ENCODE measurements around the gene PGGT1B. TPM values are rescaled to one million over a fixed set of nuclear protein-coding genes. Genes with fewer than 3 reads are reported as not detected.

The PGGT1B gene
- total and polyA plus RNA-seq, 7 experiments from 2014 or later = 10.3 to 49.1 (median 40.4) TPM

DNA sequence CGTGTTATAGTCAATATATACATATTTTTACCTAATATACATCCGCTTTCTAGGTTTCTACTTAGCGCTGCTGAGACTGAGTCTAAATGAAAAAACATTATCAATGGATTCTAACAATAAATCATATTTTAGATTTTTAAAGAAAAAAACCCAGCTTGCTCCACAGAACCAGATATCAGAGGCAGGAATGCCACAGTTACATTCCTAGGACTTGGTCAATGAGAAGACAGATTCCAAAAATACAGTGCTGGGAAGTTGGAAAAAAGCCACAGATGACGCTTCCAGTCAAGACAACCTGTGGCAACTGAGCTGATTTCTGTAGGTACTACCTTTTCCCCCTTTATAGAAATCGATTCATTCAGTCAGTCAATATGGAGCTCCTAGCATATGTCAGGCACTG is 34.4 kb upstream of the PGGT1B start:
- DNase-seq (no peak), ATAC-seq (no peak)
- no peak overlapping the region for H3K27ac Mint-ChIP-seq
- ChIA-PET POLR2A (interaction anchor here (0.6 to 3.0 kb wide), 4 partner anchors 23 to 570 kb away, joined by 3 to 26 read pairs (median 6); partner anchors contain the start of genes FEM1C and PGGT1B), CTCF (interaction anchor here (0.5 to 0.8 kb wide), 3 partner anchors 15 to 286 kb away, joined by 3 to 6 read pairs (median 4); no protein-coding TSS in a partner anchor)
- H3K9me3 Mint-ChIP-seq = peaks cover 0 to 11% (median 3%) of the 10 kb centered on the region in 11 donors
- peaks cover 0 to 67% (median 4%) of the 10 kb centered on the region in 5 donors for H3K27me3 Mint-ChIP-seq
- H3K36me3 Mint-ChIP-seq = peaks cover 0 to 7% (median 3%) of the 10 kb centered on the region in 5 donors
- peak overlapping the region in 9 of 10 donors; percentile 37 to 91 (median 58) for H3K4me3 Mint-ChIP-seq
- intact Hi-C loops (cut with micrococcal nuclease) = loop anchor here (2.0 to 5.0 kb wide), 4 partner anchors 34 to 1780 kb away; partner anchors contain the start of genes COMMD10 (in 1 of the 2), PGGT1B (in 1 of the 2) and TRIM36 (in 1 of the 2)
- peaks cover 8 to 10% of the 10 kb centered on the region in 2 donors for H3K4me1 ChIP-seq (ENCODE audit: control insufficient read depth in 2 of 2, insufficient read depth in 2 of 2, low read length in 2 of 2)
- peaks cover 0 to 3% (median 0%) of the 10 kb centered on the region in 3 experiments for H3K36me3 ChIP-seq (ENCODE audit: control insufficient read depth in 2 of 3, insufficient read depth in 3 of 3, low read length in 3 of 3)
- peaks cover 5 to 18% (median 13%) of the 10 kb centered on the region in 7 donors for H3K4me1 Mint-ChIP-seq
- H3K9me3 ChIP-seq (ENCODE audit: control insufficient read depth in 2 of 3, low read length in 3 of 3) = no peaks in the 10 kb centered on the region
- no peak overlapping the region for H3K27ac ChIP-seq (ENCODE audit: low read depth, low read length)
- no peaks in the 10 kb centered on the region for H3K27me3 ChIP-seq (ENCODE audit: control insufficient read depth in 2 of 2, insufficient read depth in 2 of 2, low read length in 2 of 2)
- no peak overlapping the region for H3K4me3 ChIP-seq (ENCODE audit: low read length)

GRCh38 chr5:115296124-115297022 is 33.7 kb upstream of the PGGT1B start, which contains the start of gene CCDC112:
Gene CCDC112, minus strand, starts transcription at chr5:115296654. Its CDS starts 111 bp downstream, at chr5:115296543.
- peaks cover 0 to 11% (median 5%) of the 10 kb centered on the region in 5 donors for H3K36me3 Mint-ChIP-seq
- Histone ChIP-seq H3K36me3 (ENCODE audit: control insufficient read depth in 2 of 3, insufficient read depth in 3 of 3, low read length in 3 of 3) (peaks cover 0 to 3% (median 0%) of the 10 kb centered on the region in 3 experiments), H3K4me3 (ENCODE audit: low read length) (peak within 1 kb of the TSS; percentile 56), H3K4me1 (ENCODE audit: control insufficient read depth in 2 of 2, insufficient read depth in 2 of 2, low read length in 2 of 2) (peaks cover 8 to 10% of the 10 kb centered on the region in 2 donors), H3K27ac (ENCODE audit: low read depth, low read length) (peak within 1 kb of the TSS; percentile 47), H3K27me3 (ENCODE audit: control insufficient read depth in 2 of 2, insufficient read depth in 2 of 2, low read length in 2 of 2) (no peaks in the 10 kb centered on the region), H3K9me3 (ENCODE audit: control insufficient read depth in 2 of 3, low read length in 3 of 3) (no peaks in the 10 kb centered on the region)
- peak within 1 kb of the TSS in 8 of 9 donors; percentile 29 to 80 (median 69) for H3K27ac Mint-ChIP-seq
- intact Hi-C loops (cut with micrococcal nuclease) = loop anchor here (1.0 to 5.0 kb wide), 10 partner anchors 34 to 1779 kb away; partner anchors contain the start of genes AP3S1 (in 2 of the 2), ATG12 (in 2 of the 2), COMMD10 (in 2 of the 2) and FEM1C (in 2 of the 2)
- peaks cover 0 to 69% (median 3%) of the 10 kb centered on the region in 5 donors for H3K27me3 Mint-ChIP-seq
- H3K4me1 Mint-ChIP-seq = peaks cover 5 to 18% (median 13%) of the 10 kb centered on the region in 7 donors
- POLR2A ChIA-PET = interaction anchor here (0.6 to 3.0 kb wide), 6 partner anchors 23 to 570 kb away, joined by 3 to 26 read pairs (median 5); partner anchors contain the start of genes AP3S1, ATG12, FEM1C and PGGT1B
- DNase-seq (peak; percentile 49 to 71 (median 67)), ATAC-seq (peak; percentile 83)
- CTCF ChIA-PET = interaction anchor here (0.5 to 1.2 kb wide), 4 partner anchors 13 to 287 kb away, joined by 3 to 6 read pairs (median 4); no protein-coding TSS in a partner anchor
- H3K9me3 Mint-ChIP-seq = peaks cover 0 to 17% (median 5%) of the 10 kb centered on the region in 11 donors
- H3K4me3 Mint-ChIP-seq = peak within 1 kb of the TSS; percentile 77 to 92 (median 89)

DNA sequence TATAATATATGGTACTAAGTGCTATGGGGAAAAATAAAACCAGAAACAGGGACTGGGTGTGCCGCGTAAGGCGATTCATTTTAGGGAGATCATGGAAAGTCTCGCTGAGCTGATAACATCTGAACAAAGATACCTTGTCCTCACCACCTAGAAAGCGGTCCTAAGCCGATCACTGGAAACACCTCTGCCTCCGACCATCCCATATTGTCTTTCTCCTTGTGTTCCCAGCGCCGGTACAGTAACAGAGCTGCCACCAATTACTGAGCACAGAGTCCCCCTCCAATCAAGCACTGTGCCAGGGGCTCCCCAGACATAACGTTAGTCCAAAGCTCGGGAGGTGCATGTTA is 33.1 kb upstream of the PGGT1B start:
- Histone ChIP-seq H3K4me1 (ENCODE audit: control insufficient read depth in 2 of 2, insufficient read depth in 2 of 2, low read length in 2 of 2) (peaks cover 8 to 10% of the 10 kb centered on the region in 2 donors), H3K9me3 (ENCODE audit: control insufficient read depth in 2 of 3, low read length in 3 of 3) (no peaks in the 10 kb centered on the region), H3K27me3 (ENCODE audit: control insufficient read depth in 2 of 2, insufficient read depth in 2 of 2, low read length in 2 of 2) (no peaks in the 10 kb centered on the region), H3K36me3 (ENCODE audit: control insufficient read depth in 2 of 3, insufficient read depth in 3 of 3, low read length in 3 of 3) (peaks cover 0 to 3% (median 0%) of the 10 kb centered on the region in 3 experiments), H3K4me3 (ENCODE audit: low read length) (peak overlapping the region; percentile 56), H3K27ac (ENCODE audit: low read depth, low read length) (no peak overlapping the region)
- POLR2A ChIA-PET = interaction anchor here (1.0 to 3.0 kb wide), 5 partner anchors 22 to 545 kb away, joined by 3 to 26 read pairs (median 5); partner anchors contain the start of genes AP3S1, ATG12, FEM1C and PGGT1B
- intact Hi-C loops (cut with micrococcal nuclease) = loop anchor here (1.0 to 5.0 kb wide), 10 partner anchors 33 to 1778 kb away; partner anchors contain the start of genes AP3S1 (in 2 of the 2), ATG12 (in 2 of the 2), COMMD10 (in 2 of the 2) and FEM1C (in 2 of the 2)
- DNase-seq (no peak), ATAC-seq (no peak)
- CTCF ChIA-PET = interaction anchor here (0.8 to 1.2 kb wide), 2 partner anchors 14 to 16 kb away, joined by 3 to 5 read pairs; no protein-coding TSS in a partner anchor
- H3K4me1 Mint-ChIP-seq = peaks cover 5 to 18% (median 13%) of the 10 kb centered on the region in 7 donors
- peaks cover 0 to 17% (median 6%) of the 10 kb centered on the region in 11 donors for H3K9me3 Mint-ChIP-seq
- peaks cover 0 to 11% (median 6%) of the 10 kb centered on the region in 5 donors for H3K36me3 Mint-ChIP-seq
- H3K27me3 Mint-ChIP-seq = peaks cover 0 to 68% (median 3%) of the 10 kb centered on the region in 5 donors
- peak overlapping the region in 7 of 9 donors; percentile 29 to 80 (median 72) for H3K27ac Mint-ChIP-seq
- H3K4me3 Mint-ChIP-seq = peak overlapping the region; percentile 77 to 92 (median 89)

DNA sequence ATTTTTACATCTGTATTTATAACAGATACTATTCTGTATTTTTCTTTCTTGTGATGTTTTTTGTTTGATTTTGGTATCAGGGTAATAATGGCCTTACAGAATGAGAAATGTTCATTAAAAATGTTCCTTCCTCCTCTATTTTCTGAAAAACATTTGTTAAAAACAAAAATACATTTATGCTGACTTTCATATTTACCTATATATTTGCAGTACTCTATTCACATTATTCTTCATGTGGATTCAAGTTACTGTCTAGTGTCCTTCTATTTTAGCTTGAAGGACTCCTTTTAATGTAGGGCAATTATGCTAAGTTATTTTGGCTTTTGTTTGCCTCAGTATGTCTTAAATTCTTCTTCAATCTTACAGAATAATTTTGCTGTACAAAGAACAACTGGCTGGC is 28.7 kb upstream of the PGGT1B start:
- ChIA-PET POLR2A (no interaction called here), CTCF (no interaction called here)
- Histone ChIP-seq H3K36me3 (ENCODE audit: control insufficient read depth in 2 of 3, insufficient read depth in 3 of 3, low read length in 3 of 3) (peaks cover 0 to 3% (median 0%) of the 10 kb centered on the region in 3 experiments), H3K9me3 (ENCODE audit: control insufficient read depth in 2 of 3, low read length in 3 of 3) (no peaks in the 10 kb centered on the region), H3K4me3 (ENCODE audit: low read length) (no peak overlapping the region), H3K27me3 (ENCODE audit: control insufficient read depth in 2 of 2, insufficient read depth in 2 of 2, low read length in 2 of 2) (no peaks in the 10 kb centered on the region), H3K4me1 (ENCODE audit: control insufficient read depth in 2 of 2, insufficient read depth in 2 of 2, low read length in 2 of 2) (peaks cover 7 to 8% of the 10 kb centered on the region in 2 donors), H3K27ac (ENCODE audit: low read depth, low read length) (no peak overlapping the region)
- Mint-ChIP-seq H3K4me3 (no peak overlapping the region), H3K27me3 (peaks cover 0 to 54% (median 0%) of the 10 kb centered on the region in 5 donors), H3K27ac (no peak overlapping the region), H3K4me1 (peaks cover 5 to 19% (median 13%) of the 10 kb centered on the region in 7 donors), H3K36me3 (peaks cover 0 to 18% (median 6%) of the 10 kb centered on the region in 5 donors), H3K9me3 (peaks cover 0 to 17% (median 6%) of the 10 kb centered on the region in 11 donors)
- intact Hi-C loops (cut with micrococcal nuclease) = no loop called here
- DNase-seq = no peak
- ATAC-seq = no peak

GRCh38 chr5:115289104-115289503 is 26.4 kb upstream of the PGGT1B start:
- ChIA-PET CTCF (no interaction called here), POLR2A (no interaction called here)
- Histone ChIP-seq H3K36me3 (ENCODE audit: control insufficient read depth in 2 of 3, insufficient read depth in 3 of 3, low read length in 3 of 3) (no peaks in the 10 kb centered on the region), H3K27ac (ENCODE audit: low read depth, low read length) (no peak overlapping the region), H3K4me1 (ENCODE audit: control insufficient read depth in 2 of 2, insufficient read depth in 2 of 2, low read length in 2 of 2) (no peaks in the 10 kb centered on the region), H3K4me3 (ENCODE audit: low read length) (no peak overlapping the region), H3K27me3 (ENCODE audit: control insufficient read depth in 2 of 2, insufficient read depth in 2 of 2, low read length in 2 of 2) (no peaks in the 10 kb centered on the region), H3K9me3 (ENCODE audit: control insufficient read depth in 2 of 3, low read length in 3 of 3) (no peaks in the 10 kb centered on the region)
- Mint-ChIP-seq H3K4me3 (no peak overlapping the region), H3K27ac (no peak overlapping the region), H3K27me3 (peaks cover 0 to 38% (median 0%) of the 10 kb centered on the region in 5 donors), H3K36me3 (peaks cover 0 to 26% (median 6%) of the 10 kb centered on the region in 5 donors), H3K4me1 (peaks cover 0 to 8% (median 0%) of the 10 kb centered on the region in 7 donors), H3K9me3 (peaks cover 0 to 17% (median 6%) of the 10 kb centered on the region in 11 donors)
- intact Hi-C loops (cut with micrococcal nuclease) = no loop called here
- no peak for DNase-seq
- no peak for ATAC-seq

DNA sequence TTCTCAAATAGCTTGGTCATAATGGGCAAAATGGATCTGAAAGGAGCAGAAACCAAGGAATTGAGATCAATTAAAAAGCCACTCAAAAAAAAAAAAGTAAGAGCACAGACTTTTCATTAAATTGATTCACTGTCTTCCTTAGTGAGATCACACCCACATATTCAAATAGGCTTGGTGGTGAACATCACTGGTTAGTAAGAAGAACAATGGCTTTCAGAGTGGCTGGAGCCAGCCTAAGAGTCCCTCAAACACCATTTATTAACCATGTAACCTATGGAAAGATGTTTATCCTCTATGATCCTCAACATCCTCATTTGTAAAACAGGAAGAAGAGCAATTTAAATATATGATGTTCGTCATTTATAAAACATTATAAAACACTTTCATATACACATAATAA is 21.3 kb upstream of the PGGT1B start:
- Mint-ChIP-seq H3K36me3 (peaks cover 0 to 16% (median 3%) of the 10 kb centered on the region in 5 donors), H3K27ac (no peak overlapping the region), H3K27me3 (peaks cover 0 to 10% (median 0%) of the 10 kb centered on the region in 5 donors), H3K9me3 (no peaks in the 10 kb centered on the region), H3K4me3 (no peak overlapping the region), H3K4me1 (peaks cover 0 to 5% (median 0%) of the 10 kb centered on the region in 7 donors)
- ATAC-seq = no peak
- Histone ChIP-seq H3K27ac (ENCODE audit: low read depth, low read length) (no peak overlapping the region), H3K4me3 (ENCODE audit: low read length) (no peak overlapping the region), H3K27me3 (ENCODE audit: control insufficient read depth in 2 of 2, insufficient read depth in 2 of 2, low read length in 2 of 2) (no peaks in the 10 kb centered on the region), H3K9me3 (ENCODE audit: control insufficient read depth in 2 of 3, low read length in 3 of 3) (no peaks in the 10 kb centered on the region), H3K36me3 (ENCODE audit: control insufficient read depth in 2 of 3, insufficient read depth in 3 of 3, low read length in 3 of 3) (no peaks in the 10 kb centered on the region), H3K4me1 (ENCODE audit: control insufficient read depth in 2 of 2, insufficient read depth in 2 of 2, low read length in 2 of 2) (no peaks in the 10 kb centered on the region)
- intact Hi-C loops (cut with micrococcal nuclease) = no loop called here
- no peak for DNase-seq
- ChIA-PET POLR2A (no interaction called here), CTCF (no interaction called here)

Data from naive thymus-derived CD4-positive, alpha-beta T cell (primary cell).